GM21825 (cell line): Measurements from ENCODE around the gene MYCL.
"Not testable (repeated sequence)": the region's sequence is repeated elsewhere in the genome, so short reads cannot be mapped to it uniquely, and the experiment has no call there.

Experiments used
- ATAC-seq: cut with Tn5 transposase; IDR thresholded peaks from one replicate; pipeline ENCODE4 v1.9.1; 2021; ENCODE audit warnings: mild to moderate bottlenecking, moderate library complexity; ENCODE audit not compliant: unreplicated experiment

MYCL gene

GRCh38 chr1:39919545-39919944, 17.8 kb upstream of the MYCL start:
- ATAC-seq: no peak

GRCh38 chr1:39917825-39918224, 16.1 kb upstream of the MYCL start:
- no peak for ATAC-seq

GRCh38 chr1:39915499-39916129, 13.9 kb upstream of the MYCL start:
- ATAC-seq: no peak

GRCh38 chr1:39913136-39913535, 11.4 kb upstream of the MYCL start:
- ATAC-seq: not testable (repeated sequence)

DNA sequence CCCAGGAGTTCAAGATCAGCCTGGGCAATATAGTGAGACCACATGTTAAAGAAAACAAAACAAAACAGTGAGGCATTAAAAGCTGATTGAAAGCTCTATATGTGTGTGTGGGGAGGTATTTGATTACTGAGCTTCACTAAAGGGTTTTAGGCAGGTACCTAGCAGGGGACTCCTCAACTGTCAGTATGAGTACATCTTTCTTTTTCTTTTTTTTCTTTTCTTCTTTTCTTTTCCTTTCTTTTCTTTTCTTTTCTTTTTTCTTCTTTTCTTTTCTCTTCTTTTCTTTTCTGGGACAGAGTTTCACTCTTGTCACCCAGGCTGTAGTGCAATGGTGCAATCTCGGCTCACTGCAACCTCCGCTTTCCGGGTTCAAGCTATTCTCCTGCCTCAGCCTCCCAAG, 8.5 kb upstream of the MYCL start:
- no peak for ATAC-seq

DNA sequence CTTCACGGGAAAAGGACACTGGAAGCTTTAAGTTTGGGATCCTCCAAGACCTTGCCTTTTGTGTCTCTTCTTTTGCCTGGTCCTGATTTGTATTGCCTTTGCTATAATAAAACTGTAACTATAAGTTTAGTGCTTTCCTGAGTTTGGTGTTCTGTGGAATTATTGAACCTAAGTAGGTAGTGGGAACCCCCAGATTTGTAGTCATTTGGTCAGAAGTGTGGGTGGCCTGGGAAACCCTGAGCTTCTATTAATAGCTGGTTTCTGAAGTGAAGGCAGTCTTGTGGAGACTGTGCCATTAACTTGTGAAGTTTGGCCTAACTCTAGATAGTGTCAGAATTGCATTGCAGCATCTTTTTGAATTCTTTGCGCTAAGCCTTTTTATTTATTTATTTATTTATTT, 6.8 kb upstream of the MYCL start:
- no peak for ATAC-seq

GRCh38 chr1:39907528-39908453, 6.1 kb upstream of the MYCL start:
- ATAC-seq: no peak

- ATAC-seq: no peak
These were observed 3.5 kb upstream of the MYCL start for GRCh38 chr1:39905172-39905571.

GRCh38 chr1:39902460-39902807, 717 bp upstream of the MYCL start:
- ATAC-seq: no peak

DNA sequence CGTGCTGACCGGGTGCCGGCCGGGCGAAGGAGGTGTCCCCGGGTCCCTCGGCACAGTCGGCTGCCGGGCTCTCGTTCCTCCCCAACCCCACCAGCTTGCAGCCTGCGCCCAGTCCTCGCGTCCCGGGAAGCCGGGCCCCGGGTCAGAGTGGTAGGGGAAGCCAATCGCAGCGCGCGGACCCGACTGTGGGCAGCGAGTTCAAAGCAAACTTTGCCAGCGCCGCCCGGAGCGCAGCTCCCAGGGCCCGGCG, 328 bp downstream of the MYCL start:
- ATAC-seq: peak; percentile 12

GRCh38 chr1:39900662-39901463, 854 bp downstream of the MYCL start:
- ATAC-seq: no peak

- no peak for ATAC-seq
These were observed 1.8 kb downstream of the MYCL start for GRCh38 chr1:39899611-39900538.

- no peak for ATAC-seq
These were observed 2.8 kb downstream of the MYCL start for GRCh38 chr1:39898648-39899603.

GRCh38 chr1:39898191-39898590, 3.5 kb downstream of the MYCL start:
- no peak for ATAC-seq

GRCh38 chr1:39896909-39897685, 4.6 kb downstream of the MYCL start:
- ATAC-seq: no peak

GRCh38 chr1:39895731-39896480, 5.8 kb downstream of the MYCL start:
- ATAC-seq: no peak

DNA sequence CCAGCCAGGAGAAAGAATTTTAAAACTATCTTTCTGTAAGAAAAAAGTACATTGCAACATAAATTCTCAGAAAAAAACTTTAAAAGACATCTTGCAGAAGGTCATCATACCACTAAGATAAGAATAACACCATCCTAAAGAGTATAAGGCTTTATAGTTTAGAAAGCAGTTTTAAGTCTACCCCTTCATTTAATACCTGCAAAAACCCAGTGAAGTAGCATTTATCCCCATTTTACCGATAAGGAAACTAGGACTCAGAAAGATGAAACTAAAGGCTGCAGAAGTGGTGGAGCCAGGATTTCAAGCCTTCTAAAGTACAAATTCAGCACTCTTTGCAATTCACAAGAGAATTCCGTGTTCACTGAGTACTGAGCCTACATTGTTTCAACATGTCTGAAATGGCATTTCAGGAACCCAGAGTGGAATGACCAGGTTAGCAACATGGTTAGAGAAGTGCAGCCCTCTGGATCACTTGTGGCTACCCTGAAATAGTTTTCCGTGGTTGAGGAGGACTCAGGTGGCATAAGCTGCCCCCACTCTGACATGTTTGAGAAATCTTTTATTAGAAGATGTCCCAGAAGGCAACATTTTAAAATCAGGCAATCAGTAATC, 6.7 kb downstream of the MYCL start:
- ATAC-seq: no peak
